CD4-positive, CD25-positive, alpha-beta regulatory T cell (primary cell): ENCODE measurements around the gene CTU2. TPM values are rescaled to one million over a fixed set of nuclear protein-coding genes. Genes with fewer than 3 reads are reported as not detected.
A peak's percentile ranks its signal among the peaks of the same experiment; 100 is the strongest.

Experiments used
- ATAC-seq, 2 donors: fragments of 150-1000 bp; cut with Tn5 transposase; one replicate each; pipeline ENCODE4 v1.10.0; 2021; ENCODE audit warnings: low read depth in 2 of 2, moderate number of reproducible peaks in 2 of 2, moderate library complexity in 1 of 2
- DNase-seq, 3 donors: peaks; one replicate each; pipeline versions ENCODE4 v3.0.0 to v3.0.0-alpha.2; 2012 to 2022; ENCODE audit warnings: mixed read lengths in 1 of 3
- H3K27ac ChIP-seq: one replicate; pipeline ENCODE4 v1.7.0; 2013; ENCODE audit warnings: mild to moderate bottlenecking, low read length; ENCODE audit not compliant: insufficient read depth, poor library complexity, severe bottlenecking
- H3K27me3 ChIP-seq: one replicate; pipeline ENCODE4 v1.7.0; 2013; ENCODE audit warnings: low read length; ENCODE audit not compliant: control insufficient read depth, insufficient read depth
- H3K36me3 ChIP-seq: one replicate; pipeline ENCODE4 v1.7.0; 2013; ENCODE audit warnings: mild to moderate bottlenecking, low read length, moderate library complexity; ENCODE audit not compliant: control insufficient read depth, insufficient read depth
- H3K4me1 ChIP-seq: 2 replicates; pipeline ENCODE4 v1.7.0; 2013; ENCODE audit warnings: mild to moderate bottlenecking, low read length; ENCODE audit not compliant: insufficient read depth, control insufficient read depth, poor library complexity, severe bottlenecking
- H3K4me3 ChIP-seq: one replicate; pipeline ENCODE4 v1.7.0; 2013; ENCODE audit warnings: low read depth, mild to moderate bottlenecking, low read length, moderate library complexity
- H3K9me3 ChIP-seq, 2 experiments: 1 replicate in 1 of 2; 2 replicates in 1 of 2; pipeline ENCODE4 v1.7.0; 2013; ENCODE audit warnings: low read length in 2 of 2, mild to moderate bottlenecking in 1 of 2, moderate library complexity in 1 of 2; ENCODE audit not compliant: control insufficient read depth in 2 of 2
- H3K27ac Mint-ChIP-seq, 3 donors: one replicate each; pipeline ENCODE4 v1.8.0; 2020 to 2022; ENCODE audit warnings: mild to moderate bottlenecking in 3 of 3, mixed read lengths in 3 of 3, moderate library complexity in 2 of 3
- H3K27me3 Mint-ChIP-seq: one replicate; pipeline ENCODE4 v1.8.0; 2022; ENCODE audit warnings: mild to moderate bottlenecking, mixed read lengths
- H3K36me3 Mint-ChIP-seq: one replicate; pipeline ENCODE4 v1.8.0; 2020; ENCODE audit warnings: mixed read lengths
- H3K4me1 Mint-ChIP-seq, 4 donors: one replicate each; pipeline ENCODE4 v1.8.0; 2020 to 2022; ENCODE audit warnings: mixed read lengths in 4 of 4, mild to moderate bottlenecking in 1 of 4
- H3K4me3 Mint-ChIP-seq, 4 donors: one replicate each; pipeline ENCODE4 v1.8.0; 2020 to 2022; ENCODE audit warnings: mild to moderate bottlenecking in 4 of 4, mixed read lengths in 4 of 4, moderate library complexity in 3 of 4
- H3K9me3 Mint-ChIP-seq, 7 donors: one replicate each; pipeline ENCODE4 v1.8.0; 2020 to 2022; ENCODE audit warnings: mixed read lengths in 7 of 7, mild to moderate bottlenecking in 3 of 7, moderate library complexity in 2 of 7
- polyA plus RNA-seq, 4 donors: library from polyadenylated mRNA; unstranded; fragments of 300-500 nt; fragmentation: Illumina TruSeq; gene quantifications; one replicate each; pipeline ENCODE4 v1.2.3, GENCODE V29; 2021
- total RNA-seq: library from RNA; stranded (reverse); gene quantifications from one replicate; pipeline ENCODE4 v1.2.3, GENCODE V29; 2022

The CTU2 gene
- total and polyA plus RNA-seq, 5 donors from 2014 or later = 11.8 to 26.0 (median 12.9) TPM

GRCh38 chr16:88762258-88762870, 56.1 kb downstream of the CTU2 start:
- Histone ChIP-seq H3K27ac (no peak overlapping the region), H3K4me1 (peaks cover 48% of the 10 kb centered on the region), H3K36me3 (peaks cover 11% of the 10 kb centered on the region), H3K9me3 (no peaks in the 10 kb centered on the region), H3K4me3 (no peak overlapping the region), H3K27me3 (no peaks in the 10 kb centered on the region)
- Mint-ChIP-seq H3K27me3 (no peaks in the 10 kb centered on the region), H3K36me3 (peaks cover 3% of the 10 kb centered on the region), H3K9me3 (no peaks in the 10 kb centered on the region), H3K4me1 (peaks cover 0 to 46% (median 21%) of the 10 kb centered on the region in 4 donors), H3K27ac (no peak overlapping the region), H3K4me3 (no peak overlapping the region)
- DNase-seq (no peak), ATAC-seq (no peak)

- Histone ChIP-seq H3K9me3 (no peaks in the 10 kb centered on the region), H3K27ac (no peak overlapping the region), H3K4me3 (no peak overlapping the region), H3K4me1 (peaks cover 49% of the 10 kb centered on the region), H3K27me3 (no peaks in the 10 kb centered on the region), H3K36me3 (peaks cover 11% of the 10 kb centered on the region)
- Mint-ChIP-seq H3K36me3 (peaks cover 3% of the 10 kb centered on the region), H3K4me3 (no peak overlapping the region), H3K9me3 (no peaks in the 10 kb centered on the region), H3K27ac (no peak overlapping the region), H3K4me1 (peaks cover 0 to 46% (median 21%) of the 10 kb centered on the region in 4 donors), H3K27me3 (no peaks in the 10 kb centered on the region)
- ATAC-seq = no peak
- no peak for DNase-seq
Measured at GRCh38 chr16:88762941-88763340, 56.6 kb downstream of the CTU2 start.

- ATAC-seq (no peak), DNase-seq (no peak)
- Mint-ChIP-seq H3K4me3 (no peak overlapping the region), H3K27ac (peak overlapping the region in 2 of 3 donors; percentile 36 to 69), H3K36me3 (peaks cover 3% of the 10 kb centered on the region), H3K4me1 (peaks cover 0 to 39% (median 19%) of the 10 kb centered on the region in 4 donors), H3K27me3 (no peaks in the 10 kb centered on the region), H3K9me3 (no peaks in the 10 kb centered on the region)
- peaks cover 47% of the 10 kb centered on the region for H3K4me1 ChIP-seq
- no peak overlapping the region for H3K27ac ChIP-seq
- H3K4me3 ChIP-seq = no peak overlapping the region
- H3K36me3 ChIP-seq = peaks cover 11% of the 10 kb centered on the region
- no peaks in the 10 kb centered on the region for H3K9me3 ChIP-seq
- H3K27me3 ChIP-seq = no peaks in the 10 kb centered on the region
Measured at GRCh38 chr16:88763502-88764053, 57.3 kb downstream of the CTU2 start.

GRCh38 chr16:88764080-88764479, 57.8 kb downstream of the CTU2 start:
- Histone ChIP-seq H3K27me3 (no peaks in the 10 kb centered on the region), H3K4me1 (peaks cover 42% of the 10 kb centered on the region), H3K27ac (no peak overlapping the region), H3K36me3 (peaks cover 11% of the 10 kb centered on the region), H3K4me3 (no peak overlapping the region), H3K9me3 (no peaks in the 10 kb centered on the region)
- H3K9me3 Mint-ChIP-seq = no peaks in the 10 kb centered on the region
- H3K27ac Mint-ChIP-seq = peak overlapping the region in 1 of 3 donors; percentile 69
- H3K4me3 Mint-ChIP-seq = no peak overlapping the region
- peaks cover 3% of the 10 kb centered on the region for H3K36me3 Mint-ChIP-seq
- peaks cover 0 to 36% (median 16%) of the 10 kb centered on the region in 4 donors for H3K4me1 Mint-ChIP-seq
- DNase-seq (no peak), ATAC-seq (no peak)
- H3K27me3 Mint-ChIP-seq = no peaks in the 10 kb centered on the region

GRCh38 chr16:88764913-88765349, 58.6 kb downstream of the CTU2 start:
- Histone ChIP-seq H3K27me3 (no peaks in the 10 kb centered on the region), H3K4me1 (peaks cover 39% of the 10 kb centered on the region), H3K9me3 (no peaks in the 10 kb centered on the region), H3K27ac (no peak overlapping the region), H3K36me3 (peaks cover 11% of the 10 kb centered on the region), H3K4me3 (no peak overlapping the region)
- ATAC-seq (no peak), DNase-seq (no peak)
- peaks cover 3% of the 10 kb centered on the region for H3K36me3 Mint-ChIP-seq
- H3K4me1 Mint-ChIP-seq = peaks cover 0 to 37% (median 15%) of the 10 kb centered on the region in 4 donors
- H3K27me3 Mint-ChIP-seq = no peaks in the 10 kb centered on the region
- H3K27ac Mint-ChIP-seq = no peak overlapping the region
- no peak overlapping the region for H3K4me3 Mint-ChIP-seq
- no peaks in the 10 kb centered on the region for H3K9me3 Mint-ChIP-seq

Other genes with a start within 250 kb of the CTU2 start
- 162 TPM for gene ZC3H18, start 136.1 kb upstream of the CTU2 start, total RNA-seq
- 10 to 100 TPM; 10.9 to 15.3 (median 12.8) TPM for gene ZC3H18, start 136.1 kb upstream of the CTU2 start, polyA plus RNA-seq
- gene IL17C, start 67.9 kb upstream of the CTU2 start, total RNA-seq = 1.2 TPM
- gene IL17C, start 67.9 kb upstream of the CTU2 start, polyA plus RNA-seq = not detected
- 351 TPM for gene CYBA, start 55.5 kb upstream of the CTU2 start, total RNA-seq
- 100 to 1,000 TPM; 707 to 964 (median 782) TPM for gene CYBA, start 55.5 kb upstream of the CTU2 start, polyA plus RNA-seq
- gene MVD, start 43.4 kb upstream of the CTU2 start, total RNA-seq = 59.7 TPM
- gene MVD, start 43.4 kb upstream of the CTU2 start, polyA plus RNA-seq = 10 to 100 TPM; 19.6 to 27.8 (median 21.9) TPM
- 10.4 TPM for gene SNAI3, start 20.0 kb upstream of the CTU2 start, total RNA-seq
- gene SNAI3, start 20.0 kb upstream of the CTU2 start, polyA plus RNA-seq = 10 to 100 TPM; 13.5 to 17.4 (median 16.5) TPM
- gene RNF166, start 95 bp upstream of the CTU2 start, total RNA-seq = 420 TPM
- 100 to 1,000 TPM in 1 of 4 donors, 10 to 100 TPM in 3; 63.6 to 118 (median 97.3) TPM for gene RNF166, start 95 bp upstream of the CTU2 start, polyA plus RNA-seq
- 337 TPM for gene PIEZO1, start 78.7 kb downstream of the CTU2 start, total RNA-seq
- 10 to 100 TPM; 18.1 to 23.6 (median 19.9) TPM for gene PIEZO1, start 78.7 kb downstream of the CTU2 start, polyA plus RNA-seq
- 4.8 TPM for gene CDT1, start 97.3 kb downstream of the CTU2 start, total RNA-seq
- 1 to 10 TPM in 2 of 4 donors, under 1 TPM in 2; 0.60 to 1.4 (median 1.2) TPM for gene CDT1, start 97.3 kb downstream of the CTU2 start, polyA plus RNA-seq
- gene APRT, start 105.4 kb downstream of the CTU2 start, total RNA-seq = 145 TPM
- 100 to 1,000 TPM; 370 to 489 (median 443) TPM for gene APRT, start 105.4 kb downstream of the CTU2 start, polyA plus RNA-seq
- gene GALNS, start 150.4 kb downstream of the CTU2 start, total RNA-seq = 63.1 TPM
- gene GALNS, start 150.4 kb downstream of the CTU2 start, polyA plus RNA-seq = 10 to 100 TPM in 3 of 4 donors, 1 to 10 TPM in 1; 8.1 to 13.9 (median 11.3) TPM
- gene TRAPPC2L, start 150.6 kb downstream of the CTU2 start, total RNA-seq = 49.5 TPM
- gene TRAPPC2L, start 150.6 kb downstream of the CTU2 start, polyA plus RNA-seq = 100 to 1,000 TPM; 111 to 164 (median 131) TPM
- not detected for gene PABPN1L, start 160.2 kb downstream of the CTU2 start, total RNA-seq
- gene PABPN1L, start 160.2 kb downstream of the CTU2 start, polyA plus RNA-seq = not detected